ENCODE measurements around the gene SLC25A10.
"Not testable (repeated sequence)": the region's sequence is repeated elsewhere in the genome, so short reads cannot be mapped to it uniquely, and the experiment has no call there.

The SLC25A10 gene

GRCh38 chr17:81717766-81718089 lies 5.6 kb downstream of the SLC25A10 start:
- no peak for DNase-seq (ENCODE audit: low read depth, low spot score)
- no peak overlapping the region for H3K27ac ChIP-seq

GRCh38 chr17:81719410-81720266 lies 7.6 kb downstream of the SLC25A10 start:
- no peak for DNase-seq (ENCODE audit: low read depth, low spot score)
- no peak overlapping the region for H3K27ac ChIP-seq

DNA sequence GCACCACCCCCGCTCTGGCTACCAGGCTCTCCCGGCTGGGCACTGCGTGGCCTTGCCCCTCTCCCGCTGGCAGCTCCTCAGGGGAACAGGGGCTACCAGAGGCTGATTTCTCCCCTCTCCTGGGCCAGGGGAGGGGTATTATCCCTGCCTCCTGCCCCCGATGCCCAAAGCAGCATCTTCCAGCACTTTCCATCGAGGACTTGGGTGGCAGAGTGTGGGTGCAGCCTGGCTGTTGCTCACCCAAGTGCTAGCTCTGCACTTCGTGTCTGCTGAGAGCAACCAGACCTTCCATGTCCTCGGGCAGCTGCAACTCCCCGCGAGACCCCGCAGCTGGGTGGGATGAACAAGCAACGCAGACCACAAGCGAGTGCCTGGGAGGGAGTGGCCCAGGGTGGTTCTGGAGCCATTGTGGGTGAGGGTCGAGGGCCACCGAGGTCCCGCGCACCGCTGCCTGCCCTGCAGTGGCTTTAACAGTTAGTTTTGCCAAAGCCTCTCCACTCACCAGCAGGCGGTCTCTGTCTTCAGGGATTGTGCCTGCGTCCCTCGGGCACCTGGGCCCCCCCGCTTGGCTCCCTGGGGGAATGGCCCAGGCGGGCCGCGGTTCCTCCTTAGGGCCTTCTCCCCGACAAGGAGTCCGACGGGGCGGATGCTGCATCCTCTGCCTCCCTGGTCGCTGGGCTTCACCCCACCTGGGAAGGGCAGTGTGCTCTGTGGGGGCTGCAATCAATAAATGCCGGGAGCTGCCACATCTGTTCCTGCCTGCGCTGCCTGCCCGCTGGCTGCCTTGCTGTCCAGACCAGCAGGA lies 8.4 kb downstream of the SLC25A10 start:
- H3K27ac ChIP-seq, result no peak overlapping the region
- no peak for DNase-seq (ENCODE audit: low read depth, low spot score)

DNA sequence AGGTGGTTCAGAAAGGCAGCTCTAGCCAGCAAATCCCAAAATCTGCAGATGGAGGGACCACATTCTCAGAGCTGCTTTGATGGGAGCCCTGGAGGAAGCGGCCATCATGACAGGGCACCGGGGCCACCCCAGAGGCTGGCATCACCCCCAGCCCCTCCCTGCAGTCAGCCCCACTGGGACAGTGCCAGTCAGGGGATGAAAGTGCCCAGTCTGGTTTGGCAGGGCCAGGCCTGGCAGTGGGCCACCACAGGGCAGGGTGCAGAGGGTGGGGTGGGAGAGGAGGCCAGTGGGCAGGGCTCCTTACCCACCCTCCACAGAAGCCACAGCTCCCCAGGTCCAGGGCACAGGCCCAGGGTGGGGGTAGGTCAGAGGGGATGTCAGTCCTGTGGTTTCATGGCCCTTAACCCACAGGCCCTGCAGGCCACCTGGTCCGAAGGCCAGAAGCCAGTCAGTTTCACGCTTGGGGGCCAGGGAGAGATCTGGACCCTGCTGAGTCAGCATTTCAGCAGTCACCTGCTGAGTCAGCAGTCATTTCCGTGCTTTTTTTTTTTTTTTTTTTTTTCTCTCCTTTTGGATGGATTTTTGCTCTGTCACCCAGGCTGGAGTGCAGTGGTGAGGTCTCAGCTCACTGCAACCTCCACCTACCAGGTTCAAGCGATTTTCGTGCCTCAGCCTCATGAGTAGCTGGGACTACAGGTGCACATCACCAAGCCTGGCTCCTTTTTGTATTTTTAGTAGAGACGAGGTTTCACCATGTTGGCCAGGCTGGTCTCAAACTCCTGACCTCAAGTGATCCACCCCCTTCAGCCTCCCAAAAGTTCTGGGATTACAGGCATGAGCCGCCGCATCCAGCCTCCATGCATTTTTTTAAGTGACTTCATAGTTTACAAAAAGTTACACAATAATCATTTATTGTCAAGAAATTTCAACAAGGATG lies 10.4 kb downstream of the SLC25A10 start:
- no peak for DNase-seq (ENCODE audit: low read depth, low spot score)
- H3K27ac ChIP-seq, result peak overlapping the region; percentile 52

GRCh38 chr17:81723651-81724209 lies 11.6 kb downstream of the SLC25A10 start:
- H3K27ac ChIP-seq, result peak overlapping the region; percentile 52
- DNase-seq (ENCODE audit: low read depth, low spot score), result no peak

DNA sequence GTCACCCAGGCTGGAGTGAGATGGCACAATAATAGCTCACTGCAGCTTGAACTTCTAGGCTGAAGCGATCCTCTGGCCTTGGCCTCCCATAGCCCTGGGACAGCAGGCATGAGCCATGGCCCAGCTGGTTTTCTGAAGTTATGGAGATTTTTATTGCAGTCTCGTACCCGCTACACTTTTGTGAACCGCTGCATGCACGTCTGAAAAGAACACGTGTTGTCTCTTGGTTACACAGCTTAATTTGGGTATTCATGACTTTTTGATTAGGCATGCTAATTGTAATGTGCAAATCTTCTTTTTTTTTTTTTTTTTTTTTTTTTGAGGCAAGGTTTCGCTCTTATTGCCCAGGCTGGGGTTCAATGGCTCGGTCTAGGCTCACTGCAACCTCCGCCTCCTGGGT lies 13.4 kb downstream of the SLC25A10 start:
- no peak overlapping the region for H3K27ac ChIP-seq
- no peak for DNase-seq (ENCODE audit: low read depth, low spot score)

DNA sequence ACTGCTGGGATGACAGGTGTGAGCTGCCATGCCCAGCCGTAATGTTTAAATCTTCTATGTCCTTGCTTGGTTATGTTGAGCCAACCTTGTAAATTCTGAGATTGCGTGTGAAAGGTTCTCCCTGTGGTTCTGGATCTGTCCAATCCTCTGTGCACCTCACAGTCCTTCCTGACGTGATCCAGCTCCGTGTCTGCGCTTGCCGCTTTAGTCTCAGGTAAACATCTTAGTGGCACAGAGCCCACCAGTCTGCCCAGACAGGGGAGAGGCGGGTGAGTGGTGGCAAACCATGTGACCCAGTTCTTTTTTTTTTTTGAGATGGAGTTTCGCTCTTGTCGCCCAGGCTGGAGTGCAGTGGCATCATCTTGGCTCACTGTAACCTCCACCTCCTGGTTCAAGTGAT lies 13.9 kb downstream of the SLC25A10 start:
- H3K27ac ChIP-seq, result no peak overlapping the region
- DNase-seq (ENCODE audit: low read depth, low spot score), result no peak

DNA sequence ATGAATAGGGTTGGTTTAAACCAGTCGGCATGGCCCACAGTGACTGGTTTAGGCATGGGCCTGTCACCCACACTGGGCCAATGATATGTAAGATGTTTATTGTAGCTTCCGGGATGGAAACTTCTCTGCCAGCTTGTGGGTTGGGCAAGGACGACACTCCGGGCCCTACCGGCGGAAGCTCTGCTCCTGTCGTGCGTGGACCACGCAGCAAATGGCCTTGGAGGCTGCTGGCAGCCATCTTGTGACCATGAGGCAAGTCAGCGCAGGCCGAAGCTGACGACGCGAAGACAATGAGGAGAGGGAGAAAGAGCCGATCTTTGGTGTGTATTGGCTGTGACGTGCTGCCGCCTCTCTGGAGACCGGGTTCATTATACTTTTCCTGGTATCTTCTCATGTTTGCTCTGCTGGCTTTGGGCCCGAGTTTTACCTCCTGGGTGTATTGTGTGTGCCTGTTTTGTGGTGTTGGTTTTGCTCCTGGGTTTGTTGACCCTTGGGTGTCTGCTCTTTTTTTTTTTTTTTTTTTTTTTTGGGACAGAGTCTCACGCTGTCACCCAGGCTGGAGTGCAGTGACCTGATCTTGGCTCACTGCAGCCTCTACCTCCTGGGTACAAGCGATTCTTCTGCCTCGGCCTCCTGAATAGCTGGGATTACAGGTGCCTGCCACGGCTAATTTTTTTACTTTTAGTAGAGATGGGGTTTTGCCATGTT lies 15.4 kb downstream of the SLC25A10 start:
- no peak overlapping the region for H3K27ac ChIP-seq
- no peak for DNase-seq (ENCODE audit: low read depth, low spot score)

DNA sequence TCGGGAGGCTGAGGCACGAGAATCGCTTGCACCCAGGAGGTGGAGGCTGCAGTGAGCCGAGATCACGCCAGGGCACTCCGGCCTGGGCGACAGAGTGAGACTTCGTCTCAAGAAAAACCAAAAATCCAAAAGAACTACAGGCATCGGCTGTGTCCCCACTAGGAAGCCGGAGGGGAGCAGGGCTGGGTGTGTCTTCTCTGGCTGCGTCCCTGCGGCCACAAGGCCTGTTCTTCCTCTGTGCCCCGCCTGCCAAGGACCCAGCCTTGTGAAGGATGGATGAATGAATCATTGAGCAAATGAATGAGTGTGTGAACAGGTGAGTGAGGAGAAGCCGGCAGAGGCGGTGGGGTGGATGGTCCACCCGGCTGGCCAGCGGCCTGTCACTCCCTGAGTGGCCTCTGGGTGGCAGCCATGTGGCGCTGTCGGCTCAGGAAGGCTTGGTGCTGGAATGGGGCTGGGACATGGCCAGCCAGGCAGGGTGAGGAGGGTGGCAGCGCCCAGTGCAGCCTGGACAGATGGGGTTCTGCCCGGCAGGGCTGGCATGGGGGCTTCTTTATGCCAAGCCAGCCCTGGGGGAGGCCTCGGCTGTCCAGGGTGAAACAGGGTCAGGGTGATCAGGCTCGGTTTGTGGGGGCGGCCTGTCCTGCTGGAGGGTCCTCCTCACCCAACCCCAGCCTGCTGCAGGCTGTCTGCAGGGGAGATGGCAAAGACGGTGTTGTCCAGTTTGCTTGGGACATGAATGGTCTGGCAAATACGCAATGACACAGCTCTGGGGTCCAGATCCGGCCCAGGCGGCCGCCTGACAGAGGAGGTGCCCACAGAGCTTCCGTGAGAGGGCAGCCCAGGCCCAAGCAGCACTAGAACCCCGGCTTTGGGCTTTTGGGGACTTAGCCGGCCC lies 21.7 kb downstream of the SLC25A10 start:
- no peak for DNase-seq (ENCODE audit: low read depth, low spot score)
- H3K27ac ChIP-seq, result no peak overlapping the region

DNA sequence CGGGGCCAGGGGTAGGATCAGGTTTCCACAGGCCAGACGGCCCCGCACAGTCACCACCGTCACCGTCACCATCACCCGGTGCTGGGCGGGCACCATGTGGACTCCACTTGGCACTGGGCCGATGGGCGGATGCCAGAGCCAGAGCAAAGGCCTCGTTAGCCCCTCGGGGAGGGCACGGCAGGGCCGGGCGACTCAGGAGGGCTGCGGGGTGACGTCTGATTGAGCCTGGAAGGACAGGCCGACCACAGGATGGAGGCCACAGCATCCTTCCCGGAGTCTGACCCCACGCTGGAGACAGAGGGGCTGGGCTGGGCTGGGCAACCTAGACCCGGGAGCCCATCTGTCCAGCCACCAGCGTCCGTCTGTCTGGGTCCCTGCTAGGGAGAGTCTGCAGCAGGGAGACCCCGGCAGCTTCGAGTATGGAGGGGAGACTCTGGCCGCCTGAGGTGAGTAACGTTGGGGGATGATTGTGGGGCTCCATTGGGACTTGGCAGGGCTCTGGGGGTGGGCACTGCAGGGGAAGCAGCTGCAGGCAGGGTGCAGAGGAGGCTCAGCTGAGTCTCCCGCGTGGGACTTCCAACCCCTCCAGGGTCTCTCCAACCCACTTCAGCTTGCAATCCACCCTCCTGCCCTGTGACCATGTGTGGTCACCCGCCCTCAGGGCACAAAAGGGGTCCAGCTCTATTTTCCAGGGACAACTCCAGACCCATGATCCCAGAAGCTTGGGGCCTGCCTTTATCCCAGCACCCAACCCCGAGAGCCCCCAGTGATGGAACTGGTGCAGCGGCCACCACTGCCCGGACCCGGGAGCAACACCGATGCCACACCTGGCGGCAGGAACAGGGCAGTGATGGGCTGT lies 22.6 kb downstream of the SLC25A10 start:
- DNase-seq (ENCODE audit: low read depth, low spot score), result no peak

DNA sequence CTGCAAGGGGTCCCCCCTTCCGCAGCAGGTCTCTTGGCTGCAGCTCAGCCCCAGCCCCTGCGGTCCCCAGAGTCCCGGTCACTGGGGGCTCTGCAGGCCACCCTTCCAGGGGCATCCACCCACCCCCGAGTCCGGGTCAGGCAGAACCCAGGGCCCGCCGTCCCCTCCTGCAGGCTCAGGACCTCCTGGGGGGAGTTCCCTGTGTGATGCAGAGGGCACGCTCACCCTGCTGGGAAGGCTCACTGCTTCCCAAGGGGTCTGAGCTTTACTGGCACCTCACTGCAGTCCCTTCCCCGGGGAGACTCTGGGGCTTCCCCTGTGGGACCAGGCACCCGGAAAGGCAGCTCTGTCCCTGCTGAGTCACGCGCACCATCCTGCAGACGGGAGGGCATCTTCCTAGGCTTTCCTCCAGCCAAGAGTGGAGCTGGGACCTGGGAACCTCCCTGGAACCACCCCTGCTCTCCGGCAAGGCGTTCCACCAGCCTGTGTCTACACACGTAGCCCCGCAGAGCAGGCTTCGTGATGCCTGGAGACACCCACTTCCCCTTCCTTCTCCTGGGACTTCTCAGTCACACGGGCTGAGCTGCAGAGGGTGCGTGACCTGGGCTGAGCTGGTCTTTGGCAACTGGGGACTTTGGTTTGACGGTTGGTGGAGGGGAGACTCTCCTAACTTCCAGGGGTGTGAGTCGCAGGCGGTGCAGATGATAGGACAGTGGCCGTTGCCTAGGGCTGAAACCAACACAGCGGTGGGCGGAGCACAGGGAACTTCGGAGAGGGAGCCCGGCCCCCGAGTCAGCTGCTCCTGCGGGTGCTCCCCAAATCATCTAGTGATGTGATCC lies 23.4 kb downstream of the SLC25A10 start:
- peak overlapping the region; percentile 48 for H3K27ac ChIP-seq
- DNase-seq (ENCODE audit: low read depth, low spot score), result no peak

More for the DNA sequence above, 22.6 kb downstream of the SLC25A10 start:
- H3K27ac ChIP-seq, result no peak overlapping the region

GRCh38 chr17:81737947-81738800 lies 26.1 kb downstream of the SLC25A10 start:
- DNase-seq (ENCODE audit: low read depth, low spot score), result no peak
- no peak overlapping the region for H3K27ac ChIP-seq

- no peak for DNase-seq (ENCODE audit: low read depth, low spot score)
- no peak overlapping the region for H3K27ac ChIP-seq
These were observed 26.8 kb downstream of the SLC25A10 start for GRCh38 chr17:81738801-81739393.

GRCh38 chr17:81739593-81739992 lies 27.5 kb downstream of the SLC25A10 start:
- DNase-seq (ENCODE audit: low read depth, low spot score); H3K27ac ChIP-seq: not testable (repeated sequence)

- no peak overlapping the region for H3K27ac ChIP-seq
- DNase-seq (ENCODE audit: low read depth, low spot score), result no peak
These were observed 28.4 kb downstream of the SLC25A10 start for GRCh38 chr17:81740395-81740961.
